AG10803 (cell line): ENCODE results near the gene ZNF22.

Experiments
- DNase-seq: peaks from one replicate; pipeline ENCODE4 v3.0.0; 2010; ENCODE audit warnings: low read depth
- H3K4me3 ChIP-seq: 2 replicates; pipeline ENCODE4 v1.5.1; 2011; ENCODE audit warnings: mild to moderate bottlenecking, low read length, control low read depth
- TF ChIP-seq, protein P1 (sequence below): conservative IDR thresholded peaks from 2 replicates; pipeline ENCODE4 v1.5.1; 2011; ENCODE audit warnings: mild to moderate bottlenecking, low read length, control low read depth, inconsistent platforms

The ZNF22 gene

DNA sequence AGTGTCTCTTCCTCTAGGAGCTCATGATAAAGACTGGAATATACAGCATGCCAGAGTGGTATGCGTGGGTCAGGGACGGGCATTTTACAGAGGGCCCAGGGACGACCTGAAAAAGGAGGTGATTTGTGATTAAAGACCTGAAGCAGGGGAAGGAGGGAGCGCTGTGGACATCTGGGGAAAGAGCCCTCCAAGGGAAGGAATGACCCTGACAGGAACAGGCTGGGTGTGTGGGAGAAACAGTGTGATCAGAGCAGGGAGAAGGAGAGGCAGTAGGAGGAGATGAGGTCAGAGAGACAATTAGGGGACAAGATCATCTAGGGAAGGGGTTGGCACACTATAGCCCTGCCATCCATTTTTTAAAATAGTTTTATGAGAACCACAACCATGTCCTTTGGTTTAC is 44.5 kb upstream of the ZNF22 start:
- TF ChIP-seq, protein P1, sequence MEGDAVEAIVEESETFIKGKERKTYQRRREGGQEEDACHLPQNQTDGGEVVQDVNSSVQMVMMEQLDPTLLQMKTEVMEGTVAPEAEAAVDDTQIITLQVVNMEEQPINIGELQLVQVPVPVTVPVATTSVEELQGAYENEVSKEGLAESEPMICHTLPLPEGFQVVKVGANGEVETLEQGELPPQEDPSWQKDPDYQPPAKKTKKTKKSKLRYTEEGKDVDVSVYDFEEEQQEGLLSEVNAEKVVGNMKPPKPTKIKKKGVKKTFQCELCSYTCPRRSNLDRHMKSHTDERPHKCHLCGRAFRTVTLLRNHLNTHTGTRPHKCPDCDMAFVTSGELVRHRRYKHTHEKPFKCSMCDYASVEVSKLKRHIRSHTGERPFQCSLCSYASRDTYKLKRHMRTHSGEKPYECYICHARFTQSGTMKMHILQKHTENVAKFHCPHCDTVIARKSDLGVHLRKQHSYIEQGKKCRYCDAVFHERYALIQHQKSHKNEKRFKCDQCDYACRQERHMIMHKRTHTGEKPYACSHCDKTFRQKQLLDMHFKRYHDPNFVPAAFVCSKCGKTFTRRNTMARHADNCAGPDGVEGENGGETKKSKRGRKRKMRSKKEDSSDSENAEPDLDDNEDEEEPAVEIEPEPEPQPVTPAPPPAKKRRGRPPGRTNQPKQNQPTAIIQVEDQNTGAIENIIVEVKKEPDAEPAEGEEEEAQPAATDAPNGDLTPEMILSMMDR: no peak
- DNase-seq: no peak
- H3K4me3 ChIP-seq: no peak overlapping the region

DNA sequence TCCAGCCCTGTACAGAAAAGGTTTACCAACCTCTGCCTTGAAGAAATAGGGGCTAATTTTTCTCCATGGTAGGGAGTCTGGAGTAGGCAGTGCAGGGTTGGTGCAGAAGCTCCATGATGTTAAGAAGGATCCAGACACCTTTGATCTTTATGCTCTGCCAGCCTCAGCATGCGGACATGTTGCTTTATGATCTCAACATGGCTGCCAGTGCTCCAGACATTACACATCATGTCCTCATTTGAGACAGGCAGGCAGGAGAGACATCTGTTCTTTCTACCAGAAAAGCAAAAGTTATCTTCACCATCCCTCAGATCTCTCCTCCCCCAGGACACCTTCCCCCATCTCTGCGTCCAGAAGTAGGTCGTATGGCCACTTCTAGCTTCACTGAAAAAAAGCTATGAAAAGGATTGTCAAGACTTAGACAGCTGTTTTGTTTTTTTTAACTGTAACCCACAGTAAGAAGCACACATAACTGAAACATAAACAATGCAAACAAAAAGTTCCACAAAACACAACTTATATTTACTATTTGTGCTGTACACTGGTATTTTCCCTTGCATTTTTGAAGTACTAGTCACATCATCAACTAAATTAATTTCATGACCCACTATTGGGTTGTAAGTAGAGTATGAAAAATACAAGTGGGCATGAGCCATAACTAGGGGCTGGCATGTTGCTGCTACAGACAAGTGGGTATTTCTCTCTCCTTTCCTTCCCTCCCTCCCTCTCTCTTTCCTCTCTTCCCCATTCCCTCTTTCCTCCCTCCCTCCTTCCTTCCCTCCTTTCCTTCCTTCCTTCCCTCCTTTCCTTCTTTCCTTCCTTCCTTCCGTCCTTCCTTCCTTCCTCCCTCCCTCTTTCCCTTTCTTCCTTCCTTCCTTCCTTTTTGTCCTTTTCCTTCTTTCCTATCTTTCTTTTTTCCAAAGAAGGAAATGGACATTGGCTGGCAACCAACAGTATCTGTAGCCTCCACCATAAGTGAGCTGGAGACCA is 43.7 kb upstream of the ZNF22 start:
- TF ChIP-seq, protein P1: no peak
- no peak for DNase-seq
- no peak overlapping the region for H3K4me3 ChIP-seq

DNA sequence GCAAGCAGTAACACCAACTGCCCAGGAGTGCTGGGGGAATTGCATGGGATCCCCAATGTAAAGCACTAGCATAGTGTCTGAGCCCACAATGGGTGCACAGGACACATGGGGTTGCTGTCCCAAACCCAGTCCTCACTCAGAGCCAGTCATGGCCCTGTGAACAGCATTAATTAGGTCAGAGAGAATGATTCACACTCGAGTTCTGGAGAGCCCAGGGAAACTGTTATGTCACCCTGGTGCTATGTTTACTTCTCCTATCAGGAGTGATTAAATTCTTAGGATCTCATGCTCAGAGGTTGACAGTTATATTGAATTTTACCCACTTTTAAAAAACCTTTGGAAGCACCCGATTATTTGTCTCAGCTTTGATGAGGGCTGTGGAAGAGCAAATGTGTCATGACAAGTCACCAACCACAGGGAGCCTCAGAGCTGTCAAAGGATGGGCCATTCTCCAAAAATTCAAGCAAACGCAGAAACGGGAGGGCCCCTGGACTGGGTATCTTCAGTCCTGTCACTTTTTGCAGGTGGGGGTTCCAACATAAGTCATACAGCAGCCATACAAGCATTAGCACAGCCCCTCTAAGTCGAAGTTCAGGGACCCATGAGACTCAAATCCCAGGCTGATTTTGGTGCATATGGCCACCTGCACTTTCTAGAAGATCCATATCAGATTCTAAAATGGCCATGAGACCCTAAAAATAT is 42.4 kb upstream of the ZNF22 start:
- peak overlapping the region; percentile 74 for H3K4me3 ChIP-seq
- TF ChIP-seq, protein P1: no peak
- peak; percentile 46 for DNase-seq

DNA sequence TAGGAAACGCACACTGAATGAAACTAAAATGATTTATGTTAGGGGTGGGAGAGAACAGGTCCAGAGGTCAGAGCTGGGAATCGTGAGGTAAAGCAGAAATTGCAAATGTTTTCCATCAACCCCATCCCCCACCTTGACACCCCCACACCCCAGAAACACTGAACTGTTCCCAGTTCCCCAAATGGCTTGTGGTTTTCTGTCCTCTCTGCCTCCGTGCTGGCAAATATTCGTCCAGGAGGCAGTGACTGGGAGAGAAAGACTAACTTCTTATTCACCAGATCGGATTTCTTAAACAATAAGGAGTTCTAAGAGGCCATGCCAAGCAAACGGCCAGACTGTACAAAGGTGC is 41.9 kb upstream of the ZNF22 start:
- DNase-seq: no peak
- TF ChIP-seq, protein P1: no peak
- peak overlapping the region; percentile 74 for H3K4me3 ChIP-seq

DNA sequence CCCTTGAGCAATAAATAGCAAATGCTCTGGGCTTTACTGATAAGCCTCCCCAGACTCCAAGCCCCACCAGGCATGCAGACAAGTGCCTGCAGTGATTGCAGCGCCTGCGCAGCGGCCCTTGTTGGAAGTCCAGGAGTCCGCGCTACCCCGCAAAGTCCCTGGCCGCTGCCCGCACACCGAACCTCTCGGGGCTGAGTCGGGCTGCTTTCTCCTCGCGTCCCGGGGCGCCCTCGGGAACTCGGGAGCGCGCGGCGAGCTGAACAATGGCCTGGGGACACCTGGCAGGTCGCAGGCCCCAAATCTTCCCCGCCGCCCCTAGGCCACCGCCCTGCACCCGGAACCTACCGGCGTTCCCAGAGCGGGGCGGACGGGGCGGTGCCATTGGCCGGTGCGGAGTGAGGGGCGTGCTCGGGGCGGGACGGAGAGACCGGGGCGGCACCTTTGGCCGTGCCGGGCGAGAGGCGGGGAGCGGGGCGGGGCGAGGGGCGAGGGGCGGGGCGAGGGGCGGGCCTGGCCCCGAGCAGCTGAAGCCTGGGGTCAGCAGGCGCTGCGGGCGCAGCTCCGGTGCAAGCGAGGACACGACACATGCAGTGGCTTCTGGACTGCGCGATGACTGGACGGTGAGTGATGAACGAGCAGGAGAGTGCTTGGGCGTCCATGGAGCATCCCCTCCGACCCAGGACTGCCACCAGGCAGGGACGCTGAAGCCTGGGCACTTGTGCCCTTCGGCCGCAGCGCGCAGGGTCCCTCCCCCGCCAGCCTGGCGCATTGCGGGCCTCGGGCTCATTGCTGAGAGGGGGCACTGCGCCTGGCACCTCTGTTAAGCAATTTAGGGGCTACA is 41.3 kb upstream of the ZNF22 start, which contains the start of gene RASSF4:
Gene RASSF4, plus strand, starts transcription at position 556 of the 841 bp plus-strand sequence. CDS start 10,401 bp downstream, outside the sequence.
- peak within 1 kb of the TSS; percentile 74 for H3K4me3 ChIP-seq
- TF ChIP-seq, protein P1: no peak; the same call in 1 of the 2 replicates
- peak; percentile 75 for DNase-seq

DNA sequence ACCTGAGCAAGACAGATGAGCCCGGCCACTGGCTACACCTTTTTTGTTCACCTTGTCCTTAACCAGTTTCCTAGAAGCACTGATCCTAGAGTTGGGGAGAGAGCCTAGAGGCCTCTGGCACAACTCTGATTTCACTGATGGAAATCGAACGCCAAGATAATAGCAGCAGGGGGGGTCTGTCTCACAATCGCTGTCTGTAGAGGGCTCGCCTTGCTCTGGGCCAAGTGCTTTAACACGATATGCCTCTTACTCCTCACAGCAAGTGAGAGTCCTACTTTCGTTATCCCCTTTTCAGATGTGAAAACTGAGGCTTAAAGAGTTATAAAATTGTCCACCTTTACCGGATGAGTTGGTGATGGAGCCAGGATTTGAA is 40.6 kb upstream of the ZNF22 start:
- peak overlapping the region; percentile 74 for H3K4me3 ChIP-seq
- DNase-seq: no peak
- TF ChIP-seq, protein P1: no peak
